K562 (cell line): Measurements from ENCODE around the gene SMG1.

ENCODE experiments used
- EP300 ChIP-seq: IDR thresholded peaks from 2 replicates; pipeline ENCODE4 v1.6.1; 2012; ENCODE audit warnings: low read length, improper control_type of control experiment
- POLR2A ChIP-seq: fragments of 450-650 bp; conservative IDR thresholded peaks from 2 replicates; pipeline ENCODE4 v1.6.1; 2016
- TCF7L2 ChIP-seq: fragments of 150-350 bp; IDR thresholded peaks from 2 replicates; pipeline ENCODE4 v1.6.1; 2016; ENCODE audit warnings: low read depth, mild to moderate bottlenecking, low read length, moderate library complexity
- YY1 ChIP-seq, 3 experiments: IDR thresholded peaks; 2 replicates each; pipeline ENCODE4 v1.6.1; 2011; ENCODE audit warnings: low read length in 2 of 3, mild to moderate bottlenecking in 2 of 3, moderate library complexity in 2 of 3, borderline replicate concordance in 1 of 3, control low read depth in 1 of 3, low read depth in 1 of 3; ENCODE audit not compliant: insufficient read depth in 3 of 3, insufficient replicate concordance in 2 of 3, control insufficient read depth in 1 of 3, insufficient read length in 1 of 3; ENCODE audit errors: extremely low read depth in 1 of 3
- TF ChIP-seq, protein P1 (sequence below): fragments of 450-650 bp; IDR thresholded peaks from 2 replicates; pipeline ENCODE4 v1.6.1; 2014; ENCODE audit warnings: low read depth, mild to moderate bottlenecking, moderate library complexity, borderline replicate concordance

DNA sequence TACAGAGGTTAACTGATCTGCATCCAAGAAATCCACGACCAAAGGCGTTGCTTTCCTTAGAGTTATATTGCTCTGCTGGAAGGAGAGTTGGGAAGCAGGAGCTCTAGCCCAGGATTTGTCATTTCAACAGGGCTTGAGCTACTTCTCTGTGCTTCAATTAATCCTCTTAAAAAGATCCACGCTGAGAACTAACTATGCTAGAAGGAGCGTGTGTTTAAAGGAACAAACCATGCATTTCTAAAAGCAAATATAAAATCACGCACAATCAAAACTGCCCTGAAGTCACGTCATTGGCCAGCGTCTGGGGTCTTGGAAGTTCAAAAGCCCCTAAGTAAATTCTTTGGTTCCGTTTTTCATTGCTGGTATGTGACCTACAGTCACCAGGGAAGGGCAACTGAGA, 125.9 kb downstream of the SMG1 start:
- TF ChIP-seq YY1 (IDR thresholded peaks at IDR 0.05; ENCODE audit: borderline replicate concordance in 1 of 3, control insufficient read depth in 1 of 3, extremely low read depth in 1 of 3, insufficient read depth in 3 of 3, insufficient read length in 1 of 3, insufficient replicate concordance in 2 of 3, low read depth in 1 of 3, low read length in 2 of 3), result no peak
- TF ChIP-seq POLR2A, result no peak
- TF ChIP-seq EP300, result no peak
- TF ChIP-seq, protein P1, sequence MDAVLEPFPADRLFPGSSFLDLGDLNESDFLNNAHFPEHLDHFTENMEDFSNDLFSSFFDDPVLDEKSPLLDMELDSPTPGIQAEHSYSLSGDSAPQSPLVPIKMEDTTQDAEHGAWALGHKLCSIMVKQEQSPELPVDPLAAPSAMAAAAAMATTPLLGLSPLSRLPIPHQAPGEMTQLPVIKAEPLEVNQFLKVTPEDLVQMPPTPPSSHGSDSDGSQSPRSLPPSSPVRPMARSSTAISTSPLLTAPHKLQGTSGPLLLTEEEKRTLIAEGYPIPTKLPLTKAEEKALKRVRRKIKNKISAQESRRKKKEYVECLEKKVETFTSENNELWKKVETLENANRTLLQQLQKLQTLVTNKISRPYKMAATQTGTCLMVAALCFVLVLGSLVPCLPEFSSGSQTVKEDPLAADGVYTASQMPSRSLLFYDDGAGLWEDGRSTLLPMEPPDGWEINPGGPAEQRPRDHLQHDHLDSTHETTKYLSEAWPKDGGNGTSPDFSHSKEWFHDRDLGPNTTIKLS, result no peak
- TF ChIP-seq TCF7L2, result no peak
